Smooth muscle cell (in vitro differentiated cells): ENCODE data around the gene FGF11. TPM values are rescaled to one million over a fixed set of nuclear protein-coding genes. Genes with fewer than 3 reads are reported as not detected.

ENCODE experiments used
- DNase-seq: peaks from one replicate; lab custom pipeline; 2025; ENCODE audit not compliant: unreplicated experiment; lab: John Stamatoyannopoulos, UW
- H2AFZ ChIP-seq: fragments of 200-600 bp; sonication (generic); 2 replicates; pipeline ENCODE4 v1.6.0; 2016; ENCODE audit warnings: antibody characterized with exemption, low read depth, mild to moderate bottlenecking
- H3F3A ChIP-seq: fragments of 200-600 bp; sonication (generic); 2 replicates; pipeline ENCODE4 v1.6.0; 2017; ENCODE audit warnings: antibody characterized with exemption, low read depth
- H3K27ac ChIP-seq: fragments of 200-600 bp; sonication (generic); 2 replicates; pipeline ENCODE4 v1.5.1; 2016; ENCODE audit warnings: low read depth, mild to moderate bottlenecking
- H3K27me3 ChIP-seq: fragments of 200-600 bp; sonication (generic); 2 replicates; pipeline ENCODE4 v1.6.1; 2016; ENCODE audit warnings: low read depth, mild to moderate bottlenecking
- H3K36me3 ChIP-seq: fragments of 200-600 bp; sonication (generic); 2 replicates; pipeline ENCODE4 v1.5.1; 2016; ENCODE audit warnings: low read depth
- H3K4me1 ChIP-seq: fragments of 200-600 bp; sonication (generic); 2 replicates; pipeline ENCODE4 v1.5.1; 2016; ENCODE audit warnings: low read depth
- H3K4me2 ChIP-seq: fragments of 200-600 bp; sonication (generic); 2 replicates; pipeline ENCODE4 v1.6.0; 2016; ENCODE audit warnings: mild to moderate bottlenecking
- H3K4me3 ChIP-seq: fragments of 200-600 bp; sonication (generic); 2 replicates; pipeline ENCODE4 v1.5.1; 2016; ENCODE audit warnings: mild to moderate bottlenecking
- H3K79me2 ChIP-seq: fragments of 200-600 bp; sonication (generic); 2 replicates; pipeline ENCODE4 v1.6.0; 2016; ENCODE audit warnings: low read depth, mild to moderate bottlenecking
- H3K9ac ChIP-seq: fragments of 200-600 bp; sonication (generic); 2 replicates; pipeline ENCODE4 v1.6.0; 2016; ENCODE audit warnings: low read depth
- H3K9me3 ChIP-seq: fragments of 200-600 bp; sonication (generic); replicated peaks from 2 replicates; pipeline ENCODE4 v1.5.1; 2016; ENCODE audit warnings: low read depth
- H4K20me1 ChIP-seq: fragments of 200-600 bp; sonication (generic); 2 replicates; pipeline ENCODE4 v1.6.0; 2016; ENCODE audit warnings: low read depth
- CTCF ChIP-seq: fragments of 200-600 bp; sonication (generic); IDR thresholded peaks from 2 replicates; pipeline ENCODE4 v1.5.1; 2017; ENCODE audit warnings: borderline replicate concordance, mild to moderate bottlenecking, antibody characterized with exemption; ENCODE audit not compliant: insufficient read depth, poor library complexity, severe bottlenecking
- WGBS: methylation state at CpG from one replicate; pipeline ENCODE4 v1.1.7; 2016; ENCODE audit warnings: low lambda C conversion rate; 5-methylcytosine and 5-hydroxymethylcytosine counted together
- polyA plus RNA-seq: library from polyadenylated mRNA; unstranded; fragments of >200 nt; fragmentation: Nextera tagmentation; extraction: Ambion mirVana; gene quantifications from 2 replicates; pipeline ENCODE4 v1.2.1, GENCODE V29; 2016
- total RNA-seq: library from RNA; depleted of rRNA; stranded (reverse); fragments of >200 nt; gene quantifications from 2 replicates; pipeline ENCODE4 v1.2.3, GENCODE V29; 2014

Gene FGF11
- total and polyA plus RNA-seq, 2 experiments from 2014 or later, result 13.9 to 21.3 TPM

GRCh38 chr17:7403977-7404736 is 35.2 kb upstream of the FGF11 start, which contains the start of gene TMEM256:
Gene TMEM256, minus strand, starts transcription at chr17:7404097. Its CDS starts 13 bp downstream, at chr17:7404084.
- peak; percentile 100 for DNase-seq
- Histone ChIP-seq H4K20me1 (peaks cover 23% of the 10 kb centered on the region), H3K36me3 (no peaks in the 10 kb centered on the region), H3K4me2 (peak within 1 kb of the TSS; percentile 89), H3F3A (peaks cover 4% of the 10 kb centered on the region), H3K9me3 (no peaks in the 10 kb centered on the region), H3K79me2 (peaks cover 12% of the 10 kb centered on the region), H3K9ac (peak within 1 kb of the TSS; percentile 83), H3K27me3 (no peaks in the 10 kb centered on the region), H3K27ac (peak within 1 kb of the TSS; percentile 77), H3K4me3 (peak within 1 kb of the TSS; percentile 91), H3K4me1 (peaks cover 16% of the 10 kb centered on the region), H2AFZ (peak within 1 kb of the TSS; percentile 80)
- TF ChIP-seq CTCF, result no peak
- under 1% methylated on average over 46 of the region's 49 CpGs for WGBS

GRCh38 chr17:7404737-7405349 is 34.5 kb upstream of the FGF11 start:
- WGBS, result under 1% methylated on average over 34 of the region's 65 CpGs

GRCh38 chr17:7405350-7406234 is 33.7 kb upstream of the FGF11 start:
- Histone ChIP-seq H2AFZ (peak overlapping the region; percentile 80), H3K9ac (peak overlapping the region; percentile 83), H3K9me3 (no peaks in the 10 kb centered on the region), H3K36me3 (no peaks in the 10 kb centered on the region), H4K20me1 (peaks cover 23% of the 10 kb centered on the region), H3K27me3 (no peaks in the 10 kb centered on the region), H3F3A (peaks cover 4% of the 10 kb centered on the region), H3K27ac (peak overlapping the region; percentile 47), H3K4me1 (peaks cover 16% of the 10 kb centered on the region), H3K4me3 (peak overlapping the region; percentile 91), H3K79me2 (peaks cover 12% of the 10 kb centered on the region), H3K4me2 (peak overlapping the region; percentile 89)
- no peak for TF ChIP-seq CTCF
- no peak for DNase-seq
- WGBS, result 3% methylated on average over 14 of the region's 38 CpGs

More at GRCh38 chr17:7404737-7405349, 34.5 kb upstream of the FGF11 start:
- peaks cover 12% of the 10 kb centered on the region for H3K79me2 ChIP-seq
- H4K20me1 ChIP-seq, result peaks cover 23% of the 10 kb centered on the region
- H3K4me1 ChIP-seq, result peaks cover 16% of the 10 kb centered on the region
- H3K9me3 ChIP-seq, result no peaks in the 10 kb centered on the region
- H2AFZ ChIP-seq, result peak overlapping the region; percentile 80
- no peaks in the 10 kb centered on the region for H3K27me3 ChIP-seq
- no peak for TF ChIP-seq CTCF
- H3K36me3 ChIP-seq, result no peaks in the 10 kb centered on the region
- H3K4me2 ChIP-seq, result peak overlapping the region; percentile 89
- H3F3A ChIP-seq, result peaks cover 4% of the 10 kb centered on the region
- peak overlapping the region; percentile 47 for H3K27ac ChIP-seq
- peak overlapping the region; percentile 83 for H3K9ac ChIP-seq
- DNase-seq, result no peak
- H3K4me3 ChIP-seq, result peak overlapping the region; percentile 91
